Activated naive CD4-positive, alpha-beta T cell treated with anti-CD3 and anti-CD28 coated beads, Interleukin-2, amount 50 U/mL, for 72 hours (primary cell): ENCODE results near the gene INTS13. TPM values are rescaled to one million over a fixed set of nuclear protein-coding genes. Genes with fewer than 3 reads are reported as not detected.
"Not testable (repeated sequence)": the region's sequence is repeated elsewhere in the genome, so short reads cannot be mapped to it uniquely, and the experiment has no call there.

Experiments used
- ATAC-seq, 2 donors: fragments of 150-1000 bp; cut with Tn5 transposase; 2 replicates each; pipeline ENCODE4 v1.10.0; 2021; ENCODE audit warnings: mild to moderate bottlenecking in 2 of 2, moderate library complexity in 2 of 2
- DNase-seq, 2 donors: peaks; one replicate each; pipeline ENCODE4 v3.0.0; 2021 to 2022; ENCODE audit warnings: low spot score in 2 of 2
- H3K27ac Mint-ChIP-seq, 2 donors: one replicate each; pipeline ENCODE4 v1.8.0; 2022; ENCODE audit warnings: mild to moderate bottlenecking in 2 of 2, mixed read lengths in 2 of 2
- H3K36me3 Mint-ChIP-seq, 2 donors: one replicate each; pipeline ENCODE4 v1.8.0; 2022; ENCODE audit warnings: mixed read lengths in 2 of 2
- H3K9me3 Mint-ChIP-seq, 2 donors: one replicate each; pipeline ENCODE4 v1.8.0; 2022; ENCODE audit warnings: mixed read lengths in 2 of 2
- total RNA-seq, 2 donors: library from RNA; stranded (reverse); gene quantifications; one replicate each; pipeline ENCODE4 v1.2.3, GENCODE V29; 2022

The INTS13 gene
- total RNA-seq, 2 donors from 2014 or later = 63.9 to 80.7 TPM

DNA sequence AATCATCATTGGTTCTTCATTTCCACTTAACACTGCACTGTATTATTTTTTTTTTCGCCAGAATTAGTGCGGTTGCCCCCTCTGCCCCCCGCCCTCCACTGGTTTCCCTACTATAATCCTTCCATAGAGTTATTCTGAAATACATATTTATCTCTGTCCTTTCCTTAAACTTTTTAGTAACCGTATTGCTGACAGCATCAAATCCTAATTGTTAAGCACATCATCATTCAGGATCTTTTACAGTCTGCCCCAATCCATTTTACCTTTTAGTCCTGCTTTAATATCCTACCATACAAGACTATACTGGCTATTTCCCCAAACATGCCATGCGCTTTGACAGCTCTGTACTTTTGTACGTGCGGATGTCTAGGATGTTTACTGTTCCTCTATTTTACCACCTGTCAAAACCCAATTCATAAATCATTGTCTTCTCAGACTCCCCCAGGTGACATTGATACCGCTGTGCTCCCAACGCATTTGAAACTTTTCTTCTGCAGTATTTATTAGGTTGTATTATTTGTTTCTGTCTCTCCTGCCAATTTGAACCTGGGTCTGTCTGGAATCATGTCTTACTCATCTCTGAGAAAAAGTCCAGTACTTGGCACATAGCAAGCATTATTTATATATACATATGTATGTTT, 1.5 kb upstream of the INTS13 start:
- H3K36me3 Mint-ChIP-seq = peaks cover 12 to 33% of the 10 kb centered on the region in 2 donors
- H3K27ac Mint-ChIP-seq = peak overlapping the region; percentile 90 to 97
- ATAC-seq = no peak
- DNase-seq = no peak
- no peaks in the 10 kb centered on the region for H3K9me3 Mint-ChIP-seq

GRCh38 chr12:26938701-26939062, 901 bp upstream of the INTS13 start:
- peak overlapping the region; percentile 90 to 97 for H3K27ac Mint-ChIP-seq
- no peaks in the 10 kb centered on the region for H3K9me3 Mint-ChIP-seq
- DNase-seq (peak in 1 of 2 donors; percentile 28), ATAC-seq (peak; percentile 1 to 8)
- peaks cover 12 to 31% of the 10 kb centered on the region in 2 donors for H3K36me3 Mint-ChIP-seq

DNA sequence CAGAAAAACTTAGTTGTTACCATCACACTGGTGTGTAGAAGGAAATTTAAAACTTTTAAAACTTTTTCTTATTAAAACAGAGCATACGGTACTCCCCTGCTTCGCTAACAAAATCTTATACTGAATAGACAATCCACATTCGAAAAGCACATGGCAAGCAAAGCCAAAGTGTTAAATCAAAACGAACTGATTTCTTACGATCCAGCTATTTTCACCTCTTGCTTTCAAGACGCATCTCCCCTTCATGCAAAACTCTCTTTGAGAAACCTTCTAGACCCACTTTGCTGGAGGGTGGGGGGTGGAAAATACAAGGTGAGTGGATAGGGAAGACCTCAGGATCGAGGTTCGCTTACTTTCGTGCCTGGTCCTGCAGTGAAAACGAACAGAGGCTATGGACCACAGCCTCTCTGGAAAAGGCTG, 328 bp downstream of the INTS13 start:
- Mint-ChIP-seq H3K36me3 (peaks cover 22 to 37% of the 10 kb centered on the region in 2 donors), H3K27ac (peak overlapping the region; percentile 90 to 97), H3K9me3 (no peaks in the 10 kb centered on the region)
- DNase-seq (no peak), ATAC-seq (no peak)

DNA sequence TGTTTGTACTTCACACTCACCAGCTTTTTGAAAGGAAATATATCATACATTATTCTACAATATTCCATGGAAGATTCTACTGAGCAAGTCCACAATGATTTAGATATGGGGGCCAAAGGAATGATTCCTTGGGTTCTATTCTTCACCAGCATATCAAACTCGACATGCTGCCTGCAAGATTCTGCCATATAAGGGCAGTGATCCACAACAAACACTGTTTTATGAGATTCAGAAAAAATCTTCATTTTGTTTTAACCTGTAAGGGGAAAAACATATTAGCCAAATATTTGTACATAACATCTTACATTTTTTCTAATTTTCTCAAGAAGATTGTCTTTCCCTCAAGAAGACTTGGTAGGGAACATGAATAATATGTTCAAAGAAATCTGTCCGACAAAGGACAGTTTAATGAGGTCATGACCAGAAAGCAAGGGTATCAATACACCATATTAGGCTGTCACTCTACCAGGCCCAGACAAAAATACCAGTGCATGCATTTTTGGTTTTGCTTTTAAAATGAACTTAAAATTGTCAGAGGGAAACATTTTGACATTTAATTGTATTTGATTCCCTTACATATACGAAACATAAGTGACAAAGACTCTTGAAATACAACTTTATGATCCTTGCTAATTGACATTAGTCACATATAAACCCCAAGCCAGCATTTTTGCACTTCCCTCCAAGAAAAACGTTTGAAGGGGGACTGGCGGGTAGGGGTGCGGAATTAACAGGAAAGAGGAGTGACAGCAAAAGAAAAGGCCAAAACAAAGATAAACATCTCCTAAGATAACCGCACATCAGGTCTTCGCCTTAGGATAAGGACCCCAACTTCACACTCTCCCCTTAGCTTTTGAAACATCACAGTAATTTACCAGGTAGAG, 980 bp downstream of the INTS13 start:
- no peaks in the 10 kb centered on the region for H3K9me3 Mint-ChIP-seq
- DNase-seq = no peak
- H3K27ac Mint-ChIP-seq = peak overlapping the region; percentile 90 to 97
- no peak for ATAC-seq
- H3K36me3 Mint-ChIP-seq = peaks cover 22 to 44% of the 10 kb centered on the region in 2 donors

GRCh38 chr12:26935636-26936378, 2.0 kb downstream of the INTS13 start:
- Mint-ChIP-seq H3K36me3 (peaks cover 22 to 46% of the 10 kb centered on the region in 2 donors), H3K27ac (peak overlapping the region in 1 of 2 donors; percentile 90), H3K9me3 (no peaks in the 10 kb centered on the region)
- ATAC-seq = no peak
- peak in 1 of 2 donors; percentile 14 for DNase-seq

- peak overlapping the region in 1 of 2 donors; percentile 59 for H3K27ac Mint-ChIP-seq
- no peaks in the 10 kb centered on the region for H3K9me3 Mint-ChIP-seq
- peaks cover 16 to 36% of the 10 kb centered on the region in 2 donors for H3K36me3 Mint-ChIP-seq
- DNase-seq = no peak
- no peak for ATAC-seq
These were observed 8.2 kb downstream of the INTS13 start for GRCh38 chr12:26929590-26929989.

GRCh38 chr12:26928661-26929060, 9.1 kb downstream of the INTS13 start:
- H3K9me3 Mint-ChIP-seq = no peaks in the 10 kb centered on the region
- no peak for DNase-seq
- ATAC-seq = no peak
- peaks cover 16 to 31% of the 10 kb centered on the region in 2 donors for H3K36me3 Mint-ChIP-seq
- peak overlapping the region in 1 of 2 donors; percentile 46 for H3K27ac Mint-ChIP-seq

GRCh38 chr12:26921886-26922285, 15.9 kb downstream of the INTS13 start:
- peaks cover 3 to 6% of the 10 kb centered on the region in 2 donors for H3K36me3 Mint-ChIP-seq
- no peak for DNase-seq
- no peaks in the 10 kb centered on the region for H3K9me3 Mint-ChIP-seq
- peak overlapping the region; percentile 22 to 51 for H3K27ac Mint-ChIP-seq
- no peak for ATAC-seq

- Mint-ChIP-seq H3K36me3 (peaks cover 8 to 14% of the 10 kb centered on the region in 2 donors), H3K9me3 (no peaks in the 10 kb centered on the region), H3K27ac (no peak overlapping the region)
- ATAC-seq (no peak), DNase-seq (no peak)
These were observed 18.6 kb downstream of the INTS13 start for GRCh38 chr12:26919216-26919555.

DNA sequence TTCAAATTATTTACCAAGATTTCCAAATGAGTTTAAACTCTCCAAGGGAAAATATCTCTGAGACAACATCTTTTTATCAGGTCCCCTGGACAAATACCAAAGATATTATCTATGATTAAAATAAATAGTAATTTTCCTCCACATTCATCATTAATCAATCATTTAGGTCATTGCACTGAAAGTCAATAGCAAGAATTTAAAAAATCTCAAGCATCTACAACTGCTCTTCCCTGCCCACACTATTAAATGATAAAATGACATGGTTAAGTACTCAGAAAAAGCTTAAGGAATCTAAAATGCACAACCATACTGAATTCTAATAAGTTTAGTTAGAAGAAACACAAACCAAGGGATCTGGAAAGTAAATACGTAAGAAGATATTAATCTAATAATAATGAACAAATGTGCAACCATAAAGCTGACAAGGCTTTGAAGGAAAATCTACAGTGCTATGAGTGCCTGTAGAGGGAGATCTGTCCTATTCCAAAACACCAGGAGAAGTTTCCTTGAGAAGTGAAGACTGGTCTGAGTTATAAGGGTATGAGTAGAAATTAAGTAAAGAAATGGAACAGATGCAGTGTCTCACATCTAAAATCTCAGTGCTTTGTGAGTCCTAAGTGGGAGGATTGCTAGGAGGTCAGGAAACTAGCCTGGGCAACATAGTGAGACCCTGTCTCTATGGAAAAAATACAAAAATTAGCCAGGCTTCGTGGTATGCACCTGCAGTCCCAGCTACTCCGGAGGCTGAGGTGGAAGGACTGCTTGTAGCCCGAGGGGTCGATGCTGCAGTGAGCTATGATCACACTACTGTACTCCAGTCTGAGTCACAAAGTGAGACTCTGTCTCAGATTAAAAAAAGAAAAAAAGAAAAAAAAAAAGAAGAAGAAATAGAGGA, 19.2 kb downstream of the INTS13 start:
- peaks cover 8 to 14% of the 10 kb centered on the region in 2 donors for H3K36me3 Mint-ChIP-seq
- no peaks in the 10 kb centered on the region for H3K9me3 Mint-ChIP-seq
- peak overlapping the region in 1 of 2 donors; percentile 9 for H3K27ac Mint-ChIP-seq
- DNase-seq = no peak
- ATAC-seq = no peak

DNA sequence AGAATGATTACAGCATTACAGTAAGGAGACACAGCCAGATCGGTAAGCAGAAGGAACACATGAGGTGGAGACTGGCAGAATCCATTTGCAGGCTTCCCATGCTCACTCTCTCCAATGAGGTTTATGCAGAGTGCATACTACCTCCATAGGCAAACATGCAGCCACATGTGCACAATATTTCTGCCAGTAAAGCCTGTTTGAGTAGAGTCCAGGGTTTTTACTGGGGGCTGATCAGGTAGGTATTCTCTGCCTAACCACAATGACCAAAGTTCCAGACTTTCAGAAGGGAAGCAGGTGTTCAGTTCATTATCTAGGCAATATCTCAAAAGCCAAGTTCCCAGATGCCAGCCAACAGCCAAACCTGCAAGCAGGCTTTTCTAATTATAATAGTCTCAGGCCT, 31.1 kb downstream of the INTS13 start:
- Mint-ChIP-seq H3K27ac (no peak overlapping the region), H3K9me3 (peaks cover 0 to 6% of the 10 kb centered on the region in 2 donors), H3K36me3 (peaks cover 20 to 55% of the 10 kb centered on the region in 2 donors)
- ATAC-seq = no peak
- no peak for DNase-seq

DNA sequence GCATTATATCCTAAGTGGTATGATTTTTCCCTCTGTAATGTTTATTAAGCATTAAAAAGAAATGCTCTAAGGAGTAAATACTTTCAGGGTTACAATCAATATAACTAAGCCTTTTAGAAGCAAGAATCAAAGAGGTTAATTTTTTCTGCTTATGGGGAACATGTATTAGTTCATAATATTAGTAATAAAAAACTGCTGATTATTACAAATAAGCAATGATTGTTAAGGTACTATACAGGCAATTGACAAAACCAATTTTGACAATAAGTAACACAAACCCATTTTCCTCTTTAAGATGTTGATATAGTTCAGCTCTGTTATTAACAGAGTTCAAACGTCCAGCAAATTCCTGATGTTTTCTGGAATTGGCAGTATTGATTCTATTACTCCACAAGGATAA, 31.8 kb downstream of the INTS13 start:
- no peak for ATAC-seq
- DNase-seq = no peak

DNA sequence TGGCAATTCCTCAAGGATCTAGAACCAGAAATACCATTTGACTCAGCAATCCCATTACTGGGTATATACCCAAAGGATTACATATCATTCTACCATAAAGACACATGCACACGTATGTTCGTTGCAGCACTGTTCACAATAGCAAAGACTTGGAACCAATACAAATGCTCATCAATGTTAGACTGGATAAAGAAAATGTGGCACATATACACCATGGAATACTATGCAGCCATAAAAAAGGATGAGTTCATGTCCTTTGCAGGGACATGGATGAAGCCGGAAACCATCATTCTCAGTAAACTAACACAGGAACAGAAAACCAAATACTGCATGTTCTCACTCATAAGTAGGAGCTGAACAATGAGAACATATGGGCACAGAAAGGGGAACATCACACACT, 34.4 kb downstream of the INTS13 start:
- not testable (repeated sequence) for DNase-seq, ATAC-seq, H3K27ac Mint-ChIP-seq
- Mint-ChIP-seq H3K9me3 (peaks cover 0 to 12% of the 10 kb centered on the region in 2 donors), H3K36me3 (peaks cover 42 to 55% of the 10 kb centered on the region in 2 donors)

More for the DNA sequence above, 31.8 kb downstream of the INTS13 start:
- H3K27ac Mint-ChIP-seq = no peak overlapping the region
- peaks cover 27 to 56% of the 10 kb centered on the region in 2 donors for H3K36me3 Mint-ChIP-seq
- H3K9me3 Mint-ChIP-seq = peaks cover 0 to 6% of the 10 kb centered on the region in 2 donors

GRCh38 chr12:26896913-26897312, 40.9 kb downstream of the INTS13 start:
- DNase-seq = no peak
- Mint-ChIP-seq H3K9me3 (peaks cover 0 to 6% of the 10 kb centered on the region in 2 donors), H3K27ac (no peak overlapping the region), H3K36me3 (peaks cover 23 to 30% of the 10 kb centered on the region in 2 donors)
- peak in 1 of 2 donors; percentile 37 for ATAC-seq

DNA sequence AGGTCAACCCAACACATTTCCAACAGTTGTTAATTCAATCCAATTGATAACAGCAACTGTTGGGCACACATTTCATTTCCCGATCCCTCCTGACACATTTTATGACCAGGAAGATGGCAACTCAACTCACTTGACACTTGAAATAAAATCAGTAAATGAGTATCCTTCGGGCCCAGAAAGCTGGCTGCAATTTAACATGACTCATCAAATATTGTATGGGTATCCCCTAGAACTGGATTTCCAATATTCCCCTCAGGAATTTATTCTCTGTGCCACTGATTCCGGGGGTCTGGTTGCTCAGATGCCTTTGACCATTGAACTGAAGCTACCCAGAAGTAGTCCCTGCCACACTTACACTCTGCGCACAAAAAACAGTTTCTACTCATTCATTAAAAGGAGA, 42.1 kb downstream of the INTS13 start:
- H3K9me3 Mint-ChIP-seq = peaks cover 0 to 4% of the 10 kb centered on the region in 2 donors
- peaks cover 11 to 19% of the 10 kb centered on the region in 2 donors for H3K36me3 Mint-ChIP-seq
- DNase-seq = no peak
- no peak for ATAC-seq
- H3K27ac Mint-ChIP-seq = no peak overlapping the region

DNA sequence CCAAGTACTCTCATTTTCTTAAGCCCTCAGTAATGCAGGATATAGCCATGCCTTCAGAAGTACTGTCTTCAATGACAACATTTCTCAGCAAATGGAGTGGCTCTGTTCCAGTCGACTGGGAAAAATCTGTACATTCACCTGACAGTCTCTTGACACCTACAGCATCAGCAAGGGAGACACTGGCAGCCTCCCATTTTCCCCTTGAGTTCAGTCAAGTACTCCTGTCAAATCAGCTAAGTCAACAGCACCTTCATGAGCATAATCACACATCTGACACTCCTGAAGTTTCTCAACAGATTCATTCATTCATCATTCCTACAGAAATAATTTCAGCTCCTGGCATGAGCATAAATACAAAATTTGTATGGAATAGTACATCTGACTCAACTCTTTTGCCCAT, 46.1 kb downstream of the INTS13 start:
- Mint-ChIP-seq H3K36me3 (peaks cover 0 to 5% of the 10 kb centered on the region in 2 donors), H3K27ac (no peak overlapping the region), H3K9me3 (no peaks in the 10 kb centered on the region)
- DNase-seq (no peak), ATAC-seq (no peak)
